Subcutaneous adipose tissue (tissue), 4 donors: ENCODE measurements around the gene ZNF274. TPM values are rescaled to one million over a fixed set of nuclear protein-coding genes. Genes with fewer than 3 reads are reported as not detected.

Source experiments
- total RNA-seq, 4 donors: library from RNA; depleted of rRNA; stranded (reverse); fragments of >200 nt; gene quantifications; one replicate each; pipeline ENCODE4 v1.1.0, GENCODE V29; 2016
- TF ChIP-seq, protein P1 (sequence below): fragments of 450-650 bp; IDR thresholded peaks from one replicate; pipeline ENCODE4 v1.5.1; 2016; ENCODE audit warnings: low read depth, mild to moderate bottlenecking, control low read depth, antibody characterized with exemption, moderate library complexity

ZNF274 gene
- total RNA-seq, 4 donors from 2014 or later: 17.0 to 25.5 (median 20.3) TPM

DNA sequence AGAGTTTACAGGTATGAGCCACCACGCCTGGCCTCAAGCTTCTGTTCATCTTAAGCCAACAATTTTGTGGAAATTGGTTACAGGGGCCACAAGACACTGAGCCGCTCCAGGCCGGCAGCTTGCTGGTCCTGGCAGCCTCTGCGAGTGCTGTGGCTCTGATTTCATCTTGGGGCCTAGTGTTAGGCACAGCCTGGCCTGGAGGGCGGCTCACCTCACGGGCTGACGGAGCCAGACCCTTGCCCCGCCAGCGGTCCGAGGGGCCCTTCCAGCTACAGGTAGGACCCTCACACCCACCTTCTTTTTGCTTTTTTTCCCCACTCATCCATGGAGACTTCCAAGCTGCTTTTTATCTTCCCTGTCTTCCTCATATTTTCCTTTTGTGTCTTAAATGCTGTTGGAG, 54.5 kb downstream of the ZNF274 start:
- TF ChIP-seq, protein P1, sequence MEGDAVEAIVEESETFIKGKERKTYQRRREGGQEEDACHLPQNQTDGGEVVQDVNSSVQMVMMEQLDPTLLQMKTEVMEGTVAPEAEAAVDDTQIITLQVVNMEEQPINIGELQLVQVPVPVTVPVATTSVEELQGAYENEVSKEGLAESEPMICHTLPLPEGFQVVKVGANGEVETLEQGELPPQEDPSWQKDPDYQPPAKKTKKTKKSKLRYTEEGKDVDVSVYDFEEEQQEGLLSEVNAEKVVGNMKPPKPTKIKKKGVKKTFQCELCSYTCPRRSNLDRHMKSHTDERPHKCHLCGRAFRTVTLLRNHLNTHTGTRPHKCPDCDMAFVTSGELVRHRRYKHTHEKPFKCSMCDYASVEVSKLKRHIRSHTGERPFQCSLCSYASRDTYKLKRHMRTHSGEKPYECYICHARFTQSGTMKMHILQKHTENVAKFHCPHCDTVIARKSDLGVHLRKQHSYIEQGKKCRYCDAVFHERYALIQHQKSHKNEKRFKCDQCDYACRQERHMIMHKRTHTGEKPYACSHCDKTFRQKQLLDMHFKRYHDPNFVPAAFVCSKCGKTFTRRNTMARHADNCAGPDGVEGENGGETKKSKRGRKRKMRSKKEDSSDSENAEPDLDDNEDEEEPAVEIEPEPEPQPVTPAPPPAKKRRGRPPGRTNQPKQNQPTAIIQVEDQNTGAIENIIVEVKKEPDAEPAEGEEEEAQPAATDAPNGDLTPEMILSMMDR: no peak

- TF ChIP-seq, protein P1: no peak
Observed at GRCh38 chr19:58243351-58243750, 60.5 kb downstream of the ZNF274 start.

DNA sequence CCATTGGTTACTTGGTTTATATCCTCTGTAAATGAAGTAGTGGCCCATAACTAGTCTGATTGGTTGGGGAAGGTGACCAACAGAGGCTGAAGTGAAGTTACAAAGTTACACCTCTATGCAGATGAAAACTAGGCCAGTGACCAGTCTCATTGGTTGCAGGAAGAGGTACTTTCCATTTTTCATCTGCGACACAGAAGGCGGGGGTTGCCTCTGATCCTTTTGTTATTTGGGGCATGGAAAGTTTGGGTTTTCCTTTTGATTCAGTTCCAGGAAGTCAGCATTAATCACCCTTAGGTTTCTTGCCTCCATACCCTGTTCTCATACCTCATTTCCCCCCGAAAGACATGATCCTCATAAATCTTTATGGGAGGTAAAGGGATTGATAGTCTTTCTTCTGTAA, 66.0 kb downstream of the ZNF274 start:
- TF ChIP-seq, protein P1: no peak

DNA sequence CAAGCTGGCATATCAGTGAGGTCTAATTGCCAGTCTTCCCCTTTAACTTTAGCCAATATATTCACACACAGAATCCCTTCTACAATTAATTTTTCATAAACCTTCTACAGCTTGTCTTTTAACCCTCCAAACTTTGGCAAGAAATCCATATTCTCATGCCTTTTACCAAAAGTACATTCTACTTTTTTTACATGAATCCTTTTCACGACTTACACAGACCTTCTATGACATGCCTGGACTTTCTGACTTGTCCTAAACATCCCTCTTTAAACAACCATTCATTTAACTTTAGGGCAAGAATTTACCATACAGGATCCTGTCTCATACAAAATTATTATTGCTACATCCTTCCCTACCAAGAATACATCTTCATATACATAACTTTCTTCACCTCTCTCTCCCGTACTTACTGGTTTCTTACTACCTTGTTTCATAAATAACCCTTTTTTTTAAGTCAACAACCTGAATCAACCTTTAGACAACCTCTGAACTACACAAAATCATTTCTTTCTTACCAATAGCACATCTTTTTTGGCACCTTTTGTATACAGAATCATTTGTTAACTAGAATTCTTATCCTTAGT, 69.3 kb downstream of the ZNF274 start:
- TF ChIP-seq, protein P1: no peak

DNA sequence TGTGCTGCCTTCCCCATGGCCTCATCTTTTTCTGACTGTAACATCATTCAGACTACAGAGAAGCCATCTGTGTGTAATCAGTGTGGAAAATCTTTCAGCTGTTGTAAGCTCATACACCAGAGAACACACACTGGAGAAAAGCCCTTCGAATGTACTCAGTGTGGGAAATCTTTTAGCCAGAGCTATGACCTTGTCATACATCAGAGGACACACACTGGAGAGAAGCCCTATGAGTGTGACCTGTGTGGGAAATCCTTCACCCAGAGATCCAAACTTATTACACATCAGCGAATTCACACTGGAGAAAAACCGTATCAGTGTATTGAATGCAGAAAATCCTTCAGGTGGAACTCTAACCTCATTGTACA, 78.7 kb downstream of the ZNF274 start:
- TF ChIP-seq, protein P1: no peak

DNA sequence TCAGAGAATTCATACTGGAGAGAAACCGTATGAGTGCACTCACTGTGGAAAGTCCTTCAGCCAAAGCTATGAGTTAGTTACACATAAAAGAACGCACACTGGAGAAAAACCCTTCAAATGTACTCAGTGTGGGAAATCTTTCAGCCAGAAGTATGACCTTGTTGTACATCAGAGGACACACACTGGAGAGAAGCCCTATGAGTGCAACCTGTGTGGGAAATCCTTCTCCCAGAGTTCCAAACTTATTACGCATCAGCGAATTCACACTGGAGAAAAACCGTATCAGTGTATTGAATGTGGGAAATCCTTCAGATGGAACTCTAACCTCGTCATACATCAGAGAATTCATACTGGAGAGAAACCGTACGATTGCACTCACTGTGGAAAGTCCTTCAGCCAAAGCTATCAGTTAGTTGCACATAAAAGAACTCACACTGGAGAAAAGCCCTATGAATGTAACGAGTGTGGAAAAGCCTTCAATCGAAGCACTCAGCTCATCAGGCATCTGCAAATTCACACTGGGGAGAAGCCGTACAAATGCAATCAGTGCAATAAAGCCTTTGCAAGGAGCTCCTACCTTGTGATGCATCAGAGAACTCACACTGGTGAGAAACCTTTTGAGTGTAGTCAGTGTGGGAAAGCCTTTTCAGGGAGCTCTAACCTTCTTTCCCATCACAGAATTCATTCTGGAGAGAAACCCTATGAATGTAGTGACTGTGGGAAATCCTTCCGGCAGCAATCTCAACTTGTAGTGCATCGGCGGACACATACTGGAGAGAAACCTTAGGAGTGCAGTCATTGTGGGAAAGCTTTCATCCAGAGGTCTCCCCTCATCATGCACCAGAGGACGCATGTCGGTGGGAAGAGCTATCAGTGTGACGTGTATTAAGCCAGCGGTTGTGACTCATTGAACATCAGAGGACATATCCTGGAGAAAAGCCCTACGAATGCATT, 79.4 kb downstream of the ZNF274 start:
- TF ChIP-seq, protein P1: no peak

GRCh38 chr19:58262922-58263296, 80.0 kb downstream of the ZNF274 start:
- TF ChIP-seq, protein P1: no peak
